IMR-90 (cell line): Measurements from ENCODE around the gene PTGES3. TPM values are rescaled to one million over a fixed set of nuclear protein-coding genes. Genes with fewer than 3 reads are reported as not detected.

Experiments
- ATAC-seq: fragments of 200-7000 bp; cut with Tn5 transposase; 2 replicates; pipeline ENCODE4 v1.9.1; 2020; ENCODE audit warnings: low read depth, mild to moderate bottlenecking, moderate library complexity
- BruUV-seq: library from RNA; stranded (reverse); fragments of 400-500 nt; replicated peaks from 2 replicates; lab custom pipeline; 2021; lab: Mats Ljungman, UMichigan
- CTCF ChIA-PET: fragments of 300-600 bp; formaldehyde crosslinking; extraction: SDS; loops from one replicate; lab custom pipeline; 2021; ENCODE audit warnings: antibody characterized with exemption; lab: Yijun Ruan, JAX
- POLR2A ChIA-PET: fragments of 300-600 bp; sonication (Branson Sonifier 250); formaldehyde crosslinking; loops from one replicate; lab custom pipeline; 2022; ENCODE audit warnings: antibody characterized with exemption; ENCODE audit not compliant: unreplicated experiment; lab: Charles Lee
- DNase-seq: peaks from one replicate; pipeline ENCODE4 v3.0.0; 2013
- H2AFZ ChIP-seq: replicated peaks from 2 replicates; pipeline ENCODE3; 2013; ENCODE audit warnings: low read length, mild to moderate bottlenecking; ENCODE audit not compliant: poor library complexity
- H2AK5ac ChIP-seq: 2 replicates; pipeline ENCODE4 v1.6.1; 2013; ENCODE audit warnings: low read depth, low read length, inconsistent platforms
- H2AK9ac ChIP-seq: replicated peaks from 2 replicates; pipeline ENCODE3; 2013; ENCODE audit warnings: mild to moderate bottlenecking, low read depth, low read length, moderate library complexity; ENCODE audit not compliant: poor library complexity
- H2BK120ac ChIP-seq: 2 replicates; pipeline ENCODE4 v1.6.1; 2013; ENCODE audit warnings: low read depth, low read length, inconsistent platforms
- H2BK15ac ChIP-seq: 3 replicates; pipeline ENCODE4 v1.6.1; 2013; ENCODE audit warnings: low read depth, low read length, inconsistent platforms
- H2BK20ac ChIP-seq: 2 replicates; pipeline ENCODE4 v1.6.1; 2013; ENCODE audit warnings: low read depth, mild to moderate bottlenecking, inconsistent platforms, low read length, moderate library complexity
- H2BK5ac ChIP-seq: 2 replicates; pipeline ENCODE4 v1.6.1; 2013; ENCODE audit warnings: mild to moderate bottlenecking, low read depth, low read length, inconsistent platforms; ENCODE audit not compliant: poor library complexity, severe bottlenecking
- H3K14ac ChIP-seq: replicated peaks from 2 replicates; pipeline ENCODE4 v1.6.1; 2013; ENCODE audit warnings: low read depth, low read length, inconsistent platforms
- H3K18ac ChIP-seq: 2 replicates; pipeline ENCODE4 v1.6.1; 2013; ENCODE audit warnings: low read depth, low read length, control low read depth
- H3K23ac ChIP-seq: 2 replicates; pipeline ENCODE4 v1.6.1; 2013; ENCODE audit warnings: low read depth, low read length, inconsistent platforms
- H3K27ac ChIP-seq: 2 replicates; pipeline ENCODE4 v1.5.1; 2013; ENCODE audit warnings: mild to moderate bottlenecking, control low read depth, low read length; ENCODE audit not compliant: insufficient read depth
- H3K27me3 ChIP-seq: 2 replicates; pipeline ENCODE4 v1.6.1; 2013; ENCODE audit warnings: low read length; ENCODE audit not compliant: control insufficient read depth, insufficient read depth
- H3K36me3 ChIP-seq: 2 replicates; pipeline ENCODE4 v1.6.1; 2013; ENCODE audit warnings: low read length, mixed read lengths; ENCODE audit not compliant: control insufficient read depth, insufficient read depth
- H3K4ac ChIP-seq: 2 replicates; pipeline ENCODE4 v1.6.1; 2013; ENCODE audit warnings: low read depth, low read length, inconsistent platforms
- H3K4me1 ChIP-seq: 2 replicates; pipeline ENCODE4 v1.6.1; 2013; ENCODE audit warnings: low read length, mixed read lengths; ENCODE audit not compliant: control insufficient read depth, insufficient read depth
- H3K4me2 ChIP-seq: 2 replicates; pipeline ENCODE4 v1.6.1; 2013; ENCODE audit warnings: low read depth, mild to moderate bottlenecking, control low read depth, low read length, moderate library complexity
- H3K4me3 ChIP-seq: 2 replicates; pipeline ENCODE4 v1.5.1; 2013; ENCODE audit warnings: low read depth, mild to moderate bottlenecking, control low read depth, low read length, moderate library complexity; ENCODE audit not compliant: insufficient read depth
- H3K56ac ChIP-seq: 2 replicates; pipeline ENCODE4 v1.6.1; 2013; ENCODE audit warnings: low read length, inconsistent platforms; ENCODE audit not compliant: insufficient read depth; ENCODE audit errors: extremely low read depth
- H3K79me1 ChIP-seq, 2 experiments: 2 replicates each; pipeline ENCODE4 v1.6.1; 2013; ENCODE audit warnings: low read length in 2 of 2, inconsistent platforms in 1 of 2, low read depth in 1 of 2
- H3K9ac ChIP-seq: 2 replicates; pipeline ENCODE4 v1.6.1; 2013; ENCODE audit warnings: low read depth, low read length, control low read depth
- H3K9me1 ChIP-seq: 2 replicates; pipeline ENCODE4 v1.6.1; 2013; ENCODE audit warnings: low read length, inconsistent platforms; ENCODE audit not compliant: insufficient read depth
- H3K9me3 ChIP-seq: 2 replicates; pipeline ENCODE4 v1.6.1; 2013; ENCODE audit warnings: low read length; ENCODE audit not compliant: control insufficient read depth, insufficient read depth
- H4K20me1 ChIP-seq: 2 replicates; pipeline ENCODE4 v1.6.1; 2013; ENCODE audit warnings: low read length, inconsistent platforms; ENCODE audit not compliant: insufficient read depth
- H4K5ac ChIP-seq: 2 replicates; pipeline ENCODE4 v1.6.1; 2013; ENCODE audit warnings: mild to moderate bottlenecking, low read depth, low read length, control low read depth
- H4K8ac ChIP-seq, 2 experiments: 2 replicates each; pipeline ENCODE4 v1.6.1; 2013; ENCODE audit warnings: low read depth in 2 of 2, low read length in 2 of 2, control low read depth in 1 of 2, inconsistent platforms in 1 of 2
- H4K91ac ChIP-seq: 2 replicates; pipeline ENCODE4 v1.6.1; 2013; ENCODE audit warnings: low read depth, low read length, inconsistent platforms; ENCODE audit not compliant: insufficient read depth
- BHLHE40 ChIP-seq: fragments of 150-350 bp; IDR thresholded peaks from 2 replicates; pipeline ENCODE4 v1.6.1; 2016; ENCODE audit warnings: mild to moderate bottlenecking, low read depth, low read length
- CEBPB ChIP-seq: IDR thresholded peaks from 2 replicates; pipeline ENCODE4 v1.6.1; 2012; ENCODE audit warnings: low read depth, low read length, improper control_type of control experiment
- CHD1 ChIP-seq: IDR thresholded peaks from 2 replicates; pipeline ENCODE4 v1.6.1; 2012; ENCODE audit warnings: low read depth, low read length, improper control_type of control experiment
- ELK1 ChIP-seq: fragments of 150-350 bp; IDR thresholded peaks from 2 replicates; pipeline ENCODE4 v1.6.1; 2016; ENCODE audit warnings: low read depth, mild to moderate bottlenecking, low read length, moderate library complexity, borderline replicate concordance
- FOS ChIP-seq: fragments of 150-350 bp; IDR thresholded peaks from 2 replicates; pipeline ENCODE4 v1.6.1; 2016; ENCODE audit warnings: low read depth, low read length
- MAFK ChIP-seq: IDR thresholded peaks from 2 replicates; pipeline ENCODE4 v1.6.1; 2012; ENCODE audit warnings: low read depth, low read length, improper control_type of control experiment
- MAZ ChIP-seq: IDR thresholded peaks from 2 replicates; pipeline ENCODE4 v1.6.1; 2012; ENCODE audit warnings: low read depth, mild to moderate bottlenecking, low read length, improper control_type of control experiment, moderate library complexity, borderline replicate concordance
- MXI1 ChIP-seq: IDR thresholded peaks from 2 replicates; pipeline ENCODE4 v1.6.1; 2012; ENCODE audit warnings: low read depth, mild to moderate bottlenecking, low read length, moderate library complexity, borderline replicate concordance
- NFE2L2 ChIP-seq: fragments of 150-350 bp; IDR thresholded peaks from 2 replicates; pipeline ENCODE4 v1.6.1; 2016; ENCODE audit warnings: low read depth, mild to moderate bottlenecking, low read length
- POLR2A ChIP-seq: IDR thresholded peaks from 2 replicates; pipeline ENCODE4 v1.6.1; 2012; ENCODE audit warnings: mild to moderate bottlenecking, low read depth, low read length
- RAD21 ChIP-seq: IDR thresholded peaks from 2 replicates; pipeline ENCODE4 v1.6.1; 2012; ENCODE audit warnings: low read length, improper control_type of control experiment
- RCOR1 ChIP-seq: IDR thresholded peaks from 2 replicates; pipeline ENCODE4 v1.6.1; 2012; ENCODE audit warnings: mild to moderate bottlenecking, low read length, improper control_type of control experiment; ENCODE audit not compliant: insufficient replicate concordance
- RFX5 ChIP-seq: IDR thresholded peaks from 2 replicates; pipeline ENCODE4 v1.8.0; 2012; ENCODE audit warnings: low read depth, mild to moderate bottlenecking, low read length, moderate library complexity
- SMC3 ChIP-seq: fragments of 150-350 bp; IDR thresholded peaks from 2 replicates; pipeline ENCODE4 v1.6.1; 2016; ENCODE audit warnings: low read depth, mild to moderate bottlenecking, antibody characterized with exemption, low read length, moderate library complexity
- USF2 ChIP-seq: fragments of 150-350 bp; IDR thresholded peaks from 2 replicates; pipeline ENCODE4 v1.6.1; 2017; ENCODE audit warnings: mild to moderate bottlenecking, antibody characterized with exemption, low read length, low read depth
- WGBS, 2 experiments: methylation state at CpG; one replicate each; pipeline versions ENCODE4 v1.1.5 to v1.1.7; 2013; ENCODE audit warnings: missing lambda C conversion rate in 2 of 2; ENCODE audit not compliant: insufficient read length in 1 of 2; ENCODE audit errors: extremely low coverage in 2 of 2; 5-methylcytosine and 5-hydroxymethylcytosine counted together
- dilution Hi-C: fragments of 300-500 bp; cut with HindIII; formaldehyde crosslinking; loops from one replicate; pipeline ENCODE4 v1.14.3; 2018; ENCODE audit warnings: low sequenced_read_pairs; ENCODE audit not compliant: unreplicated experiment
- in situ Hi-C: fragments of 300-500 bp; cut with MboI; formaldehyde crosslinking; loops from 3 replicates; pipeline ENCODE4 v1.14.3; 2019; ENCODE audit warnings: low sequenced_read_pairs, inconsistent platforms, mixed read lengths
- intact Hi-C: fragments of 100-400 bp; cut with micrococcal nuclease; formaldehyde crosslinking; loops from 2 replicates; pipeline ENCODE4 v1.10.0; 2022
- polyA plus RNA-seq, 3 experiments: library from polyadenylated mRNA; depleted of rRNA; stranded (reverse); fragments of >200 nt; gene quantifications; 2 replicates each; pipeline ENCODE4 v1.2.3, GENCODE V29; 2012; ENCODE audit warnings: low replicate concordance in 1 of 3
- total RNA-seq: library from RNA; depleted of rRNA; stranded (reverse); fragments of >200 nt; gene quantifications from 2 replicates; pipeline ENCODE4 v1.2.3, GENCODE V29; 2012
- TF ChIP-seq, protein P1 (sequence below): conservative IDR thresholded peaks from 2 replicates; pipeline ENCODE4 v1.5.1; 2012; ENCODE audit warnings: mild to moderate bottlenecking, low read depth, low read length, improper control_type of control experiment

Gene PTGES3
- total and polyA plus RNA-seq, 2 of the 4 experiments (the other 2 are of a cell fraction): 42.7 to 73.2 TPM

GRCh38 chr12:56709759-56710376, 21.8 kb upstream of the PTGES3 start:
- Histone ChIP-seq H3K4me3 (no peak overlapping the region), H2AK5ac (no peak overlapping the region), H4K20me1 (peaks cover 14% of the 10 kb centered on the region), H3K27ac (no peak overlapping the region), H2BK120ac (no peak overlapping the region), H3K18ac (no peak overlapping the region), H3K27me3 (no peaks in the 10 kb centered on the region), H2AFZ (no peak overlapping the region), H3K4me1 (peaks cover 1% of the 10 kb centered on the region; the same call in 1 of the 2 replicates), H2AK9ac (no peak overlapping the region), H3K56ac (no peak overlapping the region), H4K91ac (no peak overlapping the region), H4K5ac (no peak overlapping the region), H3K14ac (no peak overlapping the region), H2BK15ac (no peak overlapping the region), H2BK20ac (no peak overlapping the region), H3K79me1 (peaks cover 8 to 20% of the 10 kb centered on the region in 2 experiments; a peak in 3 of 4 replicates), H3K23ac (no peak overlapping the region), H3K9ac (no peak overlapping the region), H3K36me3 (peaks cover 28% of the 10 kb centered on the region), H3K4ac (no peak overlapping the region), H2BK5ac (no peak overlapping the region), H3K9me1 (peaks cover 6% of the 10 kb centered on the region; the same call in 1 of the 2 replicates), H3K9me3 (no peaks in the 10 kb centered on the region), H4K8ac (no peak overlapping the region), H3K4me2 (no peak overlapping the region)
- in situ Hi-C loops (no loop called here), intact Hi-C loops (no loop called here), dilution Hi-C loops (no loop called here)
- no TSS peak for BruUV-seq
- ATAC-seq: no peak
- no CpG with 5 or more reads among the region's 5 CpGs for WGBS, 2 experiments
- no peak for TF ChIP-seq RAD21
- no peak for TF ChIP-seq CEBPB
- TF ChIP-seq CHD1: no peak
- no peak for TF ChIP-seq NFE2L2
- TF ChIP-seq MAFK: no peak
- no peak for TF ChIP-seq SMC3
- TF ChIP-seq USF2: no peak
- no peak for TF ChIP-seq MXI1
- TF ChIP-seq BHLHE40: no peak
- no peak for TF ChIP-seq FOS
- no peak for TF ChIP-seq RFX5
- TF ChIP-seq, protein P1, sequence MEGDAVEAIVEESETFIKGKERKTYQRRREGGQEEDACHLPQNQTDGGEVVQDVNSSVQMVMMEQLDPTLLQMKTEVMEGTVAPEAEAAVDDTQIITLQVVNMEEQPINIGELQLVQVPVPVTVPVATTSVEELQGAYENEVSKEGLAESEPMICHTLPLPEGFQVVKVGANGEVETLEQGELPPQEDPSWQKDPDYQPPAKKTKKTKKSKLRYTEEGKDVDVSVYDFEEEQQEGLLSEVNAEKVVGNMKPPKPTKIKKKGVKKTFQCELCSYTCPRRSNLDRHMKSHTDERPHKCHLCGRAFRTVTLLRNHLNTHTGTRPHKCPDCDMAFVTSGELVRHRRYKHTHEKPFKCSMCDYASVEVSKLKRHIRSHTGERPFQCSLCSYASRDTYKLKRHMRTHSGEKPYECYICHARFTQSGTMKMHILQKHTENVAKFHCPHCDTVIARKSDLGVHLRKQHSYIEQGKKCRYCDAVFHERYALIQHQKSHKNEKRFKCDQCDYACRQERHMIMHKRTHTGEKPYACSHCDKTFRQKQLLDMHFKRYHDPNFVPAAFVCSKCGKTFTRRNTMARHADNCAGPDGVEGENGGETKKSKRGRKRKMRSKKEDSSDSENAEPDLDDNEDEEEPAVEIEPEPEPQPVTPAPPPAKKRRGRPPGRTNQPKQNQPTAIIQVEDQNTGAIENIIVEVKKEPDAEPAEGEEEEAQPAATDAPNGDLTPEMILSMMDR: no peak
- TF ChIP-seq ELK1: no peak
- TF ChIP-seq POLR2A: no peak
- TF ChIP-seq RCOR1: no peak
- no peak for TF ChIP-seq MAZ
- no peak for DNase-seq
- ChIA-PET POLR2A (interaction anchor here (0.6 kb wide), 1 partner anchor 10 kb away, joined by 4 read pairs; no protein-coding TSS in a partner anchor), CTCF (interaction anchor here (0.7 kb wide), 1 partner anchor 22 kb away, joined by 7 read pairs; no protein-coding TSS in a partner anchor)
